Kidney (tissue), 14 donors: ENCODE results near the gene SP110. TPM values are rescaled to one million over a fixed set of nuclear protein-coding genes. Genes with fewer than 3 reads are reported as not detected.

ENCODE experiments used
- DNase-seq, 5 donors: peaks; one replicate each; pipeline ENCODE4 v3.0.0-alpha.2; 2013 to 2020
- FAIRE-seq: peaks from 2 replicates; lab custom pipeline; 2012; peaks lifted over from hg19 to GRCh38; lab: Jason Lieb, UNC
- H3K27ac ChIP-seq, 2 donors: one replicate each; pipeline ENCODE4 v1.7.0; 2013; ENCODE audit warnings: low read depth in 2 of 2, low read length in 2 of 2, inconsistent platforms in 1 of 2
- H3K27me3 ChIP-seq: one replicate; pipeline ENCODE4 v1.7.1; 2013; ENCODE audit warnings: low read length, inconsistent platforms; ENCODE audit not compliant: control insufficient read depth, insufficient read depth
- H3K36me3 ChIP-seq, 3 donors: one replicate each; pipeline versions ENCODE4 v1.7.0 to v1.7.1; 2013; ENCODE audit warnings: low read length in 3 of 3, control low read depth in 1 of 3, inconsistent platforms in 1 of 3; ENCODE audit not compliant: insufficient read depth in 3 of 3, control insufficient read depth in 2 of 3
- H3K4me1 ChIP-seq, 3 donors: one replicate each; pipeline versions ENCODE4 v1.7.0 to v1.7.1; 2013; ENCODE audit warnings: low read length in 3 of 3, inconsistent platforms in 1 of 3, low read depth in 1 of 3; ENCODE audit not compliant: control insufficient read depth in 2 of 3, insufficient read depth in 2 of 3
- H3K4me3 ChIP-seq, 3 donors: one replicate each; pipeline versions ENCODE4 v1.7.0 to v1.8.1; 2013; ENCODE audit warnings: low read length in 3 of 3, control low read depth in 1 of 3, inconsistent platforms in 1 of 3
- H3K9ac ChIP-seq, 3 donors: one replicate each; pipeline versions ENCODE4 v1.7.0 to v1.7.1; 2013; ENCODE audit warnings: low read length in 3 of 3, control low read depth in 1 of 3, inconsistent platforms in 1 of 3
- H3K9me3 ChIP-seq, 3 donors: one replicate each; pipeline versions ENCODE4 v1.7.0 to v1.7.1; 2013; ENCODE audit warnings: low read length in 3 of 3, control low read depth in 1 of 3, inconsistent platforms in 1 of 3; ENCODE audit not compliant: control insufficient read depth in 2 of 3, insufficient read depth in 1 of 3
- CTCF ChIP-seq: IDR thresholded peaks from 3 replicates; pipeline ENCODE4 v1.5.1; 2012; ENCODE audit warnings: mild to moderate bottlenecking, moderate library complexity, borderline replicate concordance; ENCODE audit not compliant: insufficient read depth; ENCODE audit errors: extremely low read depth
- intact Hi-C: fragments of 100-400 bp; cut with DNase I; formaldehyde crosslinking; loops from one replicate; pipeline ENCODE4 v1.11.1; 2022
- polyA plus RNA-seq: library from polyadenylated mRNA; stranded (reverse); fragments of 350-450 nt; fragmentation: Illumina TruSeq; extraction: RNeasy Lipid Tissue Mini Kit (QIAGEN cat#74804); gene quantifications from one replicate; pipeline ENCODE4 v1.2.3, GENCODE V29; 2014; ENCODE audit warnings: low read depth, low replicate concordance; ENCODE audit not compliant: insufficient read depth
- total RNA-seq: library from RNA; stranded (reverse); fragmentation: NEBNext Ultra II Directional; extraction: Animal tissue kit (Norgen Biotek cat#: 25700); gene quantifications from one replicate; pipeline ENCODE4 v1.2.1, GENCODE V29; 2021
- donor health status: control.
- donor health status: control.
- donor health status: control.
- donor health status: control.
- donor health status: control.
- donor health status: DM: yes; HTN: yes; CAD: no.
- donor health status: Normal renal cell carcinoma (clear cell type).

The SP110 gene
- total and polyA plus RNA-seq, 2 donors from 2014 or later = 12.7 to 28.3 TPM

- no peaks in the 10 kb centered on the region for H3K27me3 ChIP-seq
- peaks cover 4 to 8% (median 6%) of the 10 kb centered on the region in 3 donors for H3K36me3 ChIP-seq
- H3K27ac ChIP-seq = no peak overlapping the region
- no peak for TF ChIP-seq CTCF
- FAIRE-seq (no peak), DNase-seq (no peak)
- no peak overlapping the region for H3K4me3 ChIP-seq
- intact Hi-C loops = no loop called here
- H3K9ac ChIP-seq = no peak overlapping the region
- H3K9me3 ChIP-seq = peaks cover 0 to 5% (median 0%) of the 10 kb centered on the region in 3 donors
- peaks cover 3 to 7% (median 4%) of the 10 kb centered on the region in 3 donors for H3K4me1 ChIP-seq
Measured at GRCh38 chr2:230202430-230203109, 17.2 kb downstream of the SP110 start.

- Histone ChIP-seq H3K9ac (no peak overlapping the region), H3K27me3 (no peaks in the 10 kb centered on the region), H3K4me3 (no peak overlapping the region), H3K27ac (no peak overlapping the region), H3K36me3 (peaks cover 0 to 15% (median 3%) of the 10 kb centered on the region in 3 donors), H3K9me3 (no peaks in the 10 kb centered on the region), H3K4me1 (no peaks in the 10 kb centered on the region)
- no peak for DNase-seq
- no peak for FAIRE-seq
- no peak for TF ChIP-seq CTCF
- intact Hi-C loops = no loop called here
Measured at GRCh38 chr2:230184727-230185578, 34.8 kb downstream of the SP110 start.

GRCh38 chr2:230181195-230181594, 38.6 kb downstream of the SP110 start:
- TF ChIP-seq CTCF = no peak
- H3K36me3 ChIP-seq = peaks cover 0 to 23% (median 17%) of the 10 kb centered on the region in 3 donors
- H3K4me1 ChIP-seq = no peaks in the 10 kb centered on the region
- FAIRE-seq = no peak
- no peak overlapping the region for H3K9ac ChIP-seq
- no peak overlapping the region for H3K27ac ChIP-seq
- no peak for DNase-seq
- H3K27me3 ChIP-seq = no peaks in the 10 kb centered on the region
- H3K4me3 ChIP-seq = no peak overlapping the region
- no peaks in the 10 kb centered on the region for H3K9me3 ChIP-seq
- intact Hi-C loops = no loop called here
